Activated naive CD8-positive, alpha-beta T cell treated with anti-CD3 and anti-CD28 coated beads for 36 hours (primary cell): ENCODE data around the gene P2RY13. TPM values are rescaled to one million over a fixed set of nuclear protein-coding genes. Genes with fewer than 3 reads are reported as not detected.

Source experiments
- DNase-seq: peaks from one replicate; pipeline ENCODE4 v3.0.0; 2021
- H3K27ac Mint-ChIP-seq: one replicate; pipeline ENCODE4 v1.8.0; 2022; ENCODE audit warnings: mild to moderate bottlenecking, moderate library complexity, mixed read lengths
- H3K27me3 Mint-ChIP-seq: one replicate; pipeline ENCODE4 v1.8.0; 2022; ENCODE audit warnings: mild to moderate bottlenecking, mixed read lengths
- H3K36me3 Mint-ChIP-seq: one replicate; pipeline ENCODE4 v1.8.0; 2021; ENCODE audit warnings: mild to moderate bottlenecking, mixed read lengths
- H3K4me1 Mint-ChIP-seq: one replicate; pipeline ENCODE4 v1.8.0; 2021; ENCODE audit warnings: mixed read lengths
- H3K4me3 Mint-ChIP-seq: one replicate; pipeline ENCODE4 v1.8.0; 2022; ENCODE audit warnings: mild to moderate bottlenecking, moderate library complexity, mixed read lengths
- H3K9me3 Mint-ChIP-seq: one replicate; pipeline ENCODE4 v1.8.0; 2022; ENCODE audit warnings: mixed read lengths
- total RNA-seq, 2 experiments: library from RNA; stranded (reverse); gene quantifications; one replicate each; pipeline ENCODE4 v1.2.3, GENCODE V29; 2021

Gene P2RY13
- total RNA-seq, 2 experiments from 2014 or later: not detected

DNA sequence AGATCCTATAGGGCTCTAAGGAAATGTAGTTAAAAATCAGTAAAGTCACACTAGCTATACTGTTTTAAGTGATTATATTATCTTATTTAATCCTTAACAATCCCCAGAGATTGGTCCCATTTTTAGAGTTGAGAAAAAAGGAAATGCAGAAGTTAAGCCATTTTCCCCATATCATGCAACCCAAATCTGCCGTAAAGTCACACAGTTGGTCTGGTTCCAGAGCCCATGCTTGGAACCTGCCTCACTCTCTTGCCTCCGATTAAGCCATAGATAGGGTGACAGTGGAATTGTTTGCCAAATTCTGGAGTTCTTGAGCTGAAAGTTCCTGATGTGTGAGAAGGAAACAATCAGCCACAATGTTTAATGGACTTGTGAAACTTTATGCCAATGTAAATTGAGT lies 2.3 kb upstream of the P2RY13 start:
- Mint-ChIP-seq H3K27ac (no peak overlapping the region), H3K36me3 (no peaks in the 10 kb centered on the region), H3K9me3 (no peaks in the 10 kb centered on the region), H3K4me1 (peaks cover 7% of the 10 kb centered on the region), H3K27me3 (peaks cover 12% of the 10 kb centered on the region), H3K4me3 (no peak overlapping the region)
- DNase-seq: no peak

DNA sequence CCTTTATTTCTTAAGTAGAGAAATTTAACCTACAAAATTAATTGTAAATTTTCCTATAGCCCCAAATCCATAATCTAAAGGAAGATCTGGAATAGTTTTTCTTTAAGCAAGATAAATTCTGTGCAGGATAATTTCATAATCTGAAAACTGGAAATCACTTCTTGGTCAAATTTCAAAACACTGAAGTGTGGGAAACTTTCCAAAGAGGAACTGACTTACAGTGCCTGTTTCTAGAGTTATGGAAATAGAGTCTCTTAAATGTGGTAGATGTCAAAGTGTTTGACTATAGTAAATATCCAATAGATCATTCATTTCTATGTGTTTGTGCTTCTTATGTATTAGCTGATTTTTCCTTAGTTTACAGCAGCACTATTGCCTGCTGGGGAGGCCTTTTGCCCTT lies 1.6 kb upstream of the P2RY13 start:
- Mint-ChIP-seq H3K36me3 (no peaks in the 10 kb centered on the region), H3K4me3 (no peak overlapping the region), H3K27ac (no peak overlapping the region), H3K9me3 (no peaks in the 10 kb centered on the region), H3K4me1 (peaks cover 7% of the 10 kb centered on the region), H3K27me3 (peaks cover 18% of the 10 kb centered on the region)
- DNase-seq: no peak

DNA sequence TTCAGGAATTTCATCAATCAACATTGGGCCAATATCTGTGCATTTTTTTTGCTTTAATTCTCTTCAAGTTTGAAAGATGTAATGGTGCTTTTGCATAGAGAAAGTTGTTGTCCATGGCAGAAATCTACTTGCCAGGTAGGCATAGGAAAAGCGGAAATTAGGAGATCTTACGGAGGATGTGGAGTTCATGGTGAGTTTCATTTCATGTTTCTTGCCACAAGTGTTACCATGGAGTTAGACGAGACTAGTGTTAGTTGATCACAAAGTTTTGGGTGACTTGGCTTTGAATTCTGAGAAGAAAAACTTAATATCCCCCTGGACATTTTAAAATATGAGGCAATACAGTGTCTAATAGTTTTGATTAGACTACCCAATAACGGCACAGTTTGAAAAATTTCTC lies 1.0 kb upstream of the P2RY13 start:
- Mint-ChIP-seq H3K4me1 (peaks cover 7% of the 10 kb centered on the region), H3K27ac (no peak overlapping the region), H3K4me3 (no peak overlapping the region), H3K27me3 (peaks cover 18% of the 10 kb centered on the region), H3K36me3 (no peaks in the 10 kb centered on the region), H3K9me3 (no peaks in the 10 kb centered on the region)
- no peak for DNase-seq

DNA sequence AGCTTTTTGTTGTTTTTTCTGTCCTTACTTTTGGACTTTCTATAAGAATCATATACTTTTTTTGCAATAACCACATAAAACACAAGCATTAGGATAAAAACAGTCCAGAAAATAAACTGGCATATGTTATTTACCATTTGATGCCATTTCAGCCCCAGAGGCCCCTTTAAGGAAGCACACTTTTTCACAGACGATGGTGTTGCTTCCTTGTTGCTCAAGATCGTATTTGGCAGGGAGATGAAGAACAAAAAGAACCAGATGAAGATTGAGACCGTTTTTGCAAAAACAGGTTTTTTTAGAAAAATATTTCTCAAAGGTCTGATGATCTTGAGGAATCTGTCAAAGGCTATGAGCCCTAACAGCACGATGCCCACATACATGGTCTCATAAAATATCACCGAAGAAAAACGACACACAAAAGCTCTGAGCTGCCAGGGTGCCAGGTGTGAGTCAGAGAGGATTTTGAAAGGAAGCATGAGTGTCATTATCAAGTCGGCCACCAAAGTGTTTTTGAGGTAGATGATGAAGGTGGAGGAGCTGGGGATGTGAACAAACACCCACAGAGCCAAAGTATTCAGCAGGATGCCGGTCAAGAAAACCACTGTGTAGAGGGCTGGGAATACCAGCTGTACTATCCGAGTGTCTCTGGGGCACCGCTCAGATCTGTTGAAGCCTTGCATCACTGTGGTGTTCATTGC lies 902 bp downstream of the P2RY13 start:
- Mint-ChIP-seq H3K36me3 (no peaks in the 10 kb centered on the region), H3K27ac (no peak overlapping the region), H3K27me3 (peaks cover 18% of the 10 kb centered on the region), H3K4me1 (peaks cover 7% of the 10 kb centered on the region), H3K9me3 (no peaks in the 10 kb centered on the region), H3K4me3 (peak overlapping the region; percentile 11)
- no peak for DNase-seq

DNA sequence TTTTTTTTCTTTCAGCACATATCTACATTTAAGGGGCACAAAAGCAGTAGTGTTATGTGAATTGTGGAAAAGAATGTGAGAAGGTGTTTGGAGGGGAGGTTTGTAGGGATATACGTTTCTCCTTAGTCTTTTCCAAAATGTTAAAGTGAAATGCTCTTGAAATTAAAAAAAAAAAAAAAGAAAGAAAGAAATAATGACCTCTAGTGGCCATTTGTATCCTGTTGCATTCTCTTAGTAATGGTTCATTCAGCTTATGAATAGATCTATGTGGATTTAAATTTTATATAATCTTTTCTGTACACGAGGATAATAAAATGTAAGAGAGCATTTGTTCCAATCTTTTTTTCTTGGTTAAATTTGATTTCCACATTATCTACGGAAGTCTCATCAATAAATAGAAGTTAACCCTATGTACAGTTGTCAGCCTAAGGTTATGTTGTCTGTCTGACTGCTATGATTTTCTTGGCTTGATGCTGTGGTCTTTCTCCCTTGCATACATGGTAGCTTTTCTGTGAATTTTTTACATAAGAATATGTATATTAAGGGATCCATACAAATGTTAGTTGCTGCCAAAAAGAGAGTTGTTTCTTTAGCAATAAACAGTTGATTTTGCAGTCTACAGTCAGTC lies 1.7 kb downstream of the P2RY13 start:
- Mint-ChIP-seq H3K27ac (no peak overlapping the region), H3K36me3 (no peaks in the 10 kb centered on the region), H3K27me3 (peaks cover 18% of the 10 kb centered on the region), H3K4me1 (peaks cover 7% of the 10 kb centered on the region), H3K4me3 (no peak overlapping the region), H3K9me3 (no peaks in the 10 kb centered on the region)
- DNase-seq: no peak

DNA sequence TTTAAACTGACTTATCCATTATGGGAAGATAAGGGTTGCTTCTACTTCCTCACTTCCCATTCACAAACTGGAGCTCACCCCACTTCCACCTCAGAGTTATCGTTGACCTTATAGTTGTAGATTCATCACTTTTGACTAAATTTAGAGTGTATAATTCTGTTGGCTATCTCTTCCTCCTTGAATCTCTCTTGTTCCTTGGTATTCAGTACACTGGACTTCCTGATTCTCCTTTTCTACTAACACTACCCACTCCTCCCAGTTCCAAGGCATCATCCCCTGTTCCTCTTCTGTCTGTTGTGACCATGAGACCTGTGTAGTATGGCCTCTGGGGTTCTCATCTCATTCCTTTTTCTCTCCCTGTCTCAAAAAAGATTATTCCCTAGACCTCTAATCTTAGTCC lies 6.8 kb downstream of the P2RY13 start:
- peaks cover 6% of the 10 kb centered on the region for H3K27me3 Mint-ChIP-seq
- H3K4me3 Mint-ChIP-seq: no peak overlapping the region
- no peaks in the 10 kb centered on the region for H3K36me3 Mint-ChIP-seq
- H3K9me3 Mint-ChIP-seq: no peaks in the 10 kb centered on the region
- H3K27ac Mint-ChIP-seq: no peak overlapping the region
- no peak for DNase-seq
- peaks cover 5% of the 10 kb centered on the region for H3K4me1 Mint-ChIP-seq

DNA sequence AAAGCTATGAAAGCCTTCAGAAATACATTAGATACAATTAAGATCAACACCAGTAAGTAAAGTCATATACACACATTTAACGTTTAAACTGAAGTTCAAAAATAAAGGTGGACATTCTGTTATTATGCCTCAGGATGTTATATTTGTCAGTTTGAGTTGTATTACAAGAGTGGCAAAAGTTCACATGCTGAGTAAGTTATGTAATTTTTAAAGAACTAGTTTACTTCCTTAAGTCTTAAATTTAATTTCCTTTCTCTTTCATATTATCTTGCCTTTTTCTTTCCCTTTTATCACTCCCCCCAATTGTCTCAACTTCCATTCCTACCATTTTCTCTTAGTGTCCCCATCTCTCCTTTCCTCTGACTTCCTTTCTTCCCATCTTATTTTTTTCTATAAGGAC lies 7.8 kb downstream of the P2RY13 start:
- Mint-ChIP-seq H3K9me3 (no peaks in the 10 kb centered on the region), H3K4me1 (peaks cover 9% of the 10 kb centered on the region), H3K27ac (no peak overlapping the region), H3K27me3 (peaks cover 6% of the 10 kb centered on the region), H3K36me3 (no peaks in the 10 kb centered on the region), H3K4me3 (no peak overlapping the region)
- DNase-seq: no peak

DNA sequence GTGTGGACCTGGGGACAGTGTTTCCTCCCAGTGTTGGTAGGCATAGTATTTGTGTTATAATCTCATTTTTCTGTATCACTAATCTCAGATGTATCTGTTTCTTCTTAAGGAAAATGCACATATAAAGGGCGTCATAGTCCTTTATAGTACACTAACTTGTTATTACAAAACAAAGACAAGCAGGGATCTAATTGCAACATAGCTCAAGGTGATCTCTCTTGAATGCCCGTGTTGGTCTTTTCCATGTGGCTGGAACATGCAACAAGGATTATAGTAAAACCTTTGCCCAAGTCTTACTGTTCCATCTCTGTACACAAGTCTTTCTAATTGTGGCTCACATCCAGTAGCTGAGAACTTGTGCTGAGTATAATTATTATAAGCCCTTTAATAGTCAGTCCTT lies 9.2 kb downstream of the P2RY13 start:
- H3K36me3 Mint-ChIP-seq: no peaks in the 10 kb centered on the region
- H3K4me3 Mint-ChIP-seq: no peak overlapping the region
- DNase-seq: no peak
- H3K9me3 Mint-ChIP-seq: no peaks in the 10 kb centered on the region
- H3K27ac Mint-ChIP-seq: no peak overlapping the region
- H3K27me3 Mint-ChIP-seq: no peaks in the 10 kb centered on the region
- peaks cover 14% of the 10 kb centered on the region for H3K4me1 Mint-ChIP-seq

DNA sequence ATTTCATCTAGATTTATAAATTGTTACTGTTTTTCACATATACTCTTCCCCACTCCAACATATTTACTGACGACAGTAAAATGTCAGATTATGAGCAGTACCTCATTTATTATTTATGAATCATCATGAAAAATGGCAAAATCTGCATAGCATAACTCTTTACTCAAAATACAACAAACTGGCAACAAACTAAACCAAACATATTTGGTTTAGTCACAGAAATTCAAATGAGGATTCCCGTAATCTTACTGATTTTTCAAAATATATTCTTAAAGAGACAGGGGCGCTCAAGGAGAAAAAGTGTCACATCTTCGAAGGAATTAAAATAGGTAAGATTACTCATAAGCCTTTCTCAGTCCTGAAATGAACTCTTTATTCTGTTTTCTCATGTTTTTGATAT lies 9.7 kb downstream of the P2RY13 start:
- no peak for DNase-seq
- H3K27ac Mint-ChIP-seq: no peak overlapping the region
- H3K9me3 Mint-ChIP-seq: no peaks in the 10 kb centered on the region
- H3K36me3 Mint-ChIP-seq: no peaks in the 10 kb centered on the region
- peaks cover 14% of the 10 kb centered on the region for H3K4me1 Mint-ChIP-seq
- no peak overlapping the region for H3K4me3 Mint-ChIP-seq
- no peaks in the 10 kb centered on the region for H3K27me3 Mint-ChIP-seq

DNA sequence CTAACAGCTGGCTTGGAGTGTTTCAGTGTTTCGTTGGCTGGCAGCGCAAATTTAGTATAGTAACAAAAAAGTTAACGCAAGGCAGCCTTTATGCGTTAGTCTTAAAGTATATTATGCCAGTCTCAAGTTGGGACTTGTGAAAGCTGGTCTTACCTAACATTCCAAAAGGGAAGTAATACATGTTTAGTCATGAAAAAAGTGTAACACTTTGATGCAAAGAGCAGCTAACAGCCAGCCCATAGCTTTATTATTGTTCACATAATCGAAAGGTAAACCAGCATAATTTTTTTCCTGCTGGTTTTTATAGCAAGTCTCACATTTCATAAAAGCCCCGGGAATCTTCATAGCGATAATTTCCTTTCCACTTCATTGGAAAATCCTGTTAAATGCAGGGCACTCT lies 10.4 kb downstream of the P2RY13 start:
- no peaks in the 10 kb centered on the region for H3K36me3 Mint-ChIP-seq
- no peaks in the 10 kb centered on the region for H3K9me3 Mint-ChIP-seq
- no peaks in the 10 kb centered on the region for H3K27me3 Mint-ChIP-seq
- H3K4me1 Mint-ChIP-seq: peaks cover 14% of the 10 kb centered on the region
- H3K4me3 Mint-ChIP-seq: no peak overlapping the region
- DNase-seq: no peak
- no peak overlapping the region for H3K27ac Mint-ChIP-seq

DNA sequence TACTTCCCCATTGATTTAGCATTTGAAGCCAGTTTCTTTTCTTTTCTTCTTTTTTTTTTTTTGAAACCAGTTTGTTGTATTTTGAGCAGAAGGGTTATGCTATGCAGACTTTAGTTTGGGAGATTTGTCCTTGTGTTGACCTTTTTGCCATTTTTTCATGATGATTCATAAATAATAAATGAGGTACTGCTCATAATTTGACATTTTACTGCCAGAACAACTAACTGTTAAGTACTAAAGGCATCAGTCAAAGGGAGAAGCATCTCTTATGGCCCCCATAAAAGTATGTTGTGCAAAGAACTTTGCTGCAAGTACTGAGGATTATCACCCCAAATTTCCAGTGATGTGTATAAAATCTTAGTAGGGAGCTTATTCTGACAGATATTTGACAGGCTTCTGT lies 11.0 kb downstream of the P2RY13 start:
- peaks cover 14% of the 10 kb centered on the region for H3K4me1 Mint-ChIP-seq
- DNase-seq: no peak
- H3K27ac Mint-ChIP-seq: no peak overlapping the region
- H3K36me3 Mint-ChIP-seq: no peaks in the 10 kb centered on the region
- no peaks in the 10 kb centered on the region for H3K27me3 Mint-ChIP-seq
- no peaks in the 10 kb centered on the region for H3K9me3 Mint-ChIP-seq
- no peak overlapping the region for H3K4me3 Mint-ChIP-seq

DNA sequence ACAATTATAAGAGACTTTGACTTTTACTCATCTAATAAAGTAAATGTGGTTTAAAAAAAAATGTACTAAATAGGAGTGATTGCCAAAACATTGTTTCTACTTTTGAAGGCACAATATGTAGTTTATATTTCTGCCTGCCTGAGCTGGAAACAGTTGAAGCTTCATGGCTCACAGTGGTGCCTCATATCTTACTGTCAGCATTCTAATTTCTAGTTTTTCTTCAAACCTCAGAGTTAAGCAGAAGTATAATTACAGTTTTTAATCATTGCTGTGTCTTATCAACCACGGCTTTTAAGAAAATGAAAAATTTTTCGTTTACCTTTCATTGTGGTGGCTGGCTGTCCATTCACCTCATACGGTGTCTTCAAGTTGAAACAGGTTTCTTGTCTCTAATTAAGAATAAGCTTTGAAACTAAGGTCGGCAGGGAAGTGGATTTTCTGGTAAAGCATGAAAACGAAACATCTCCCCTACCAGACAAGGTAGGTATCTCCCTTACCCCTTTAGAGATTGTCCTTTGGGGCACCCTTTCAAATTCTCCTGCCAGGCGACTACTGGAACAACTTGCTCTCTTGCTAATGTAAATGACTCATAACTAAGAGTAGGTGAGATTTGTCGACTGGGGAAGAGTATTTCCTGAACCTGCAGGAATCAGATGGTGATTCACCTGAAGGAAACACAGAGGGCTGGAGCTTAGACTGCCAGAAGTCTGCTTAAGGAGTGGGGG lies 12.9 kb downstream of the P2RY13 start, which contains the start of gene GPR87:
TSS of gene GPR87 (minus strand) at position 554 of the 725 bp plus-strand sequence. CDS start 16,720 bp downstream, outside the sequence.
- Mint-ChIP-seq H3K36me3 (no peaks in the 10 kb centered on the region), H3K4me3 (no peak within 1 kb of the TSS), H3K27me3 (no peaks in the 10 kb centered on the region), H3K27ac (no peak within 1 kb of the TSS), H3K4me1 (peaks cover 11% of the 10 kb centered on the region), H3K9me3 (no peaks in the 10 kb centered on the region)
- peak; percentile 4 for DNase-seq

DNA sequence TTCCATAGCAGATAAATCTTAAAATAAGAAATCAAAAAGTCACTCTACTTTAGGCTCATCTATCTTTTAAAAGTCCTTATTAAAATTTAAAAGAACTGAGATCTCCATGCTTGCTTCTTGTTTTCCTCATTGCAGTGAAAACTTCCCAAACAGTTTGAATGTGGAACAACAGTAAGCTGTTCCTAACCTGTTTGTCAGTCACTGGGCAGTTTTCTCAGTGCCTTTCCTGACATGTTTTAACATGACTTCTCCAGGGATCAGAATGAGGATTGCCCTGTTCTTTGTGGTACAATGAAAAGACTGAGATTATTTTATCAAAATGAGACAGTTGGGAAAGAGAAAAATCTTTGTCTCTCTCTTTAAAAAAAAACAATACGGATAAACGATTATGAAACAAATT lies 13.5 kb downstream of the P2RY13 start:
- no peak for DNase-seq
- Mint-ChIP-seq H3K4me1 (peaks cover 11% of the 10 kb centered on the region), H3K4me3 (no peak overlapping the region), H3K9me3 (no peaks in the 10 kb centered on the region), H3K27ac (no peak overlapping the region), H3K36me3 (no peaks in the 10 kb centered on the region), H3K27me3 (no peaks in the 10 kb centered on the region)

DNA sequence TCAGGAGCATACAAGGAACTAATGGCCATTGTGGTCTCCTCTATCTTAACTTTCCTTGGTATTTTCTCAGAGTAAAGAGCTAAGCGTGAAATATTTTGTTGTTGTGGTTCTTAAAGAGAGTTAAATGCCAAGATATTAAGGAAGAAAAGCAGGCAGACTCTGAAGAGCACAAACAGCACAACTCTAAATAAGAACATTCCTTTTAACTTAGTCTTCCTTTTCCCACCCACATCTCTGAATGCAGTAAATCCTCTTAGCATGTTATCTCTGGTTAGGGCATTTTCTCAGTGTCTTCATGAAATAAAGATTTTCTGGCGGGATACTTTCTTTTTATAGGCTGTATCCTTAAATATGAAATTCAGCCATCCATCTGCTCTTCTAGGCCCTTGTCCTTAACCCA lies 14.2 kb downstream of the P2RY13 start:
- DNase-seq: no peak
- H3K4me1 Mint-ChIP-seq: peaks cover 11% of the 10 kb centered on the region
- H3K27me3 Mint-ChIP-seq: no peaks in the 10 kb centered on the region
- no peaks in the 10 kb centered on the region for H3K36me3 Mint-ChIP-seq
- H3K4me3 Mint-ChIP-seq: no peak overlapping the region
- H3K27ac Mint-ChIP-seq: no peak overlapping the region
- H3K9me3 Mint-ChIP-seq: no peaks in the 10 kb centered on the region

DNA sequence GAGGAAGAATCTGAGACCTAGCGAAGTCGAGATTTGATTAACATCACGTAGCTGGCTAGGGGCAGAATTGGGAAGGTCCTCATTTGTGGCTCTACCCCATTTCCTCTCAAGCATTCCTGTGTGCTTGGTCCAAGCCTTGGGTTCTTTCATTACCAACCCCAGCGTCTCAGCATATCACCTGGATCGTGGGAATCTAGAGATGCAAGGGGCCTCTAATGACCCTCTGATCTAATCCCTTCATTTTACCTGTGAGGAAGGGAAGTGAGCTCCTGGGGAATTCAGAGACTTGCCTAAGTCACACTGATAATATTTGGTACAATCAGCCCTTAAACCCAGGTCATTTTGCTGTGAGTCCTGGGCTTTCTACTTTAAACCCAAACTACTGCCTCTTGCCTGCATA lies 14.8 kb downstream of the P2RY13 start:
- Mint-ChIP-seq H3K36me3 (no peaks in the 10 kb centered on the region), H3K9me3 (no peaks in the 10 kb centered on the region), H3K27me3 (no peaks in the 10 kb centered on the region), H3K4me3 (no peak overlapping the region), H3K4me1 (peaks cover 11% of the 10 kb centered on the region), H3K27ac (no peak overlapping the region)
- DNase-seq: no peak
